HK-2 (cell line): ENCODE data around the gene WWC2.

ENCODE experiments used
- DNase-seq: peaks from one replicate; pipeline ENCODE4 v3.0.0-alpha.2; 2018; ENCODE audit not compliant: unreplicated experiment

Gene WWC2

DNA sequence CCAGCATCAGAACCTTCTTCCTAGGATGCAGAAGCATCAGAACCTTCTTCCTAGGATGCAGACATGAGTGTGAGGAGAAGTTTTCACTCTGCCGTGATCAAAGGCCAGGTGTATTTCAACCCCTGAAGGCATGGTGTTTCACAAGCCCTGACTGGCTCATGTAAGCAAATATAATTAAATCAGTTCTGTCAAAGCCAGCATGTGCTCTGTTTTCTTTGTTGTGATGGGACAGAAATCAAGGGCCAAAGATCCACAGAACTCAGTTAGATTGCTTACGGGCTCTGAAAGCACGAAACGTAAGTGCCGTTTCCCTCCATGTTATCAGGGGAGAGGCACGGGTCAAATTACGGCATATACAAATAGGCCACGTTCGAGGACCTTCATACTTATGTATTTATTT is 255.2 kb downstream of the WWC2 start:
- DNase-seq = no peak

DNA sequence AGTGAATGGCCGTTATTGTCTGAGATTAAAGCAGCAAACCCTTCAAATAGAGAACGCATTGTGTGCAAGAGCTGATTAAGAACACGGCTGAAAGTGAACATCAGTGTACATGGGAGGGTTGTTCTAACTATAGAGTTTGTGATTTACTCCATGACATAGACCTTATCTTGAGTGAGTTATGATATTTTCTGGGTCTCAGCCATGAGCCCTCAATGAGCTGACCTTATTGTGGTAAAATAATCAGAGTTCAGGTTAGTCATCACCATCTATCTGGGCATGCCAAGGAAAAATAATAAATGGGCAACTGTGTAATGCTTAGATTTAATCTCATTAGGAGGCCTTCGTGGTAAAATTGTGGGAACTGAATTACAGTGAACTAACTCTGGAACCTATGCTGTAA is 256.3 kb downstream of the WWC2 start:
- DNase-seq = no peak

- DNase-seq = no peak
Measured at GRCh38 chr4:183356173-183356830, 257.2 kb downstream of the WWC2 start.

GRCh38 chr4:183356931-183357675 is 258.0 kb downstream of the WWC2 start:
- DNase-seq = no peak

GRCh38 chr4:183358215-183358755 is 259.2 kb downstream of the WWC2 start:
- no peak for DNase-seq

DNA sequence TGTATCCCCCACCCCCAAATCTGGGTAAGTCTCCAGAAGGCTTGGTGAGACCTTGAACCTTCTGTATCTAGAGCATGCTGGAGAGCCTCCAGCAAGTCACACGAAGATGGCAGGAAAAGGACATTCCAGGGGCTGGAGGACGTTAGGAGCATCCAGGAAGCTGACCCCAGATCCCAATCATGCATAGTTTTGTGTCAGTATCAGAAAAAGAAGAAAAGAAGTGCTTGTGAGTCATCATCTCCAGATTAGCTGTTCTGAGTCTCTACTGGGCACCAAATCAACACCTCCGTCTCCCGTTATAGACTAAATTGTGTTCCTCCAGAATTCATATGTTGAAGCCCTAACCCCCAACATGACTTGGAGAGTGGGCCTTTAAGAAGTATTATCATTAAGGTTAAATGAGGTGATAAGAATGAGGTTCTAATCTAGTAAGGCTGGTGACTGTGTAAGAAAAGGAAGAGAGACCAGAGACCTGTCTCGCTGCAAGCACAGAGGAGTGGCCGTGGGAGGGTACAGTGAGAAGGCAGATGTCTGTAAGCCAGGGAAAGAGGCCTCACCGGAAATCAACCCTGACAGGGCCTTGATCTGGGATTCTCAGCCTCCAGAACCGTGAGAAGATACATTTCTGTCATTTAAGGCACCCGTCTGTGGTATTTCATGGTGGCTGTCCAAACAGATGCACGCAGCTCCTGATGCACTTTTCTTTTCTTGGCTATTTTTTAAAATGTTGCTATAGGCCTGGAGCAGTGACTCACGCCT is 261.3 kb downstream of the WWC2 start:
- no peak for DNase-seq

GRCh38 chr4:183362036-183362435 is 263.0 kb downstream of the WWC2 start:
- no peak for DNase-seq

DNA sequence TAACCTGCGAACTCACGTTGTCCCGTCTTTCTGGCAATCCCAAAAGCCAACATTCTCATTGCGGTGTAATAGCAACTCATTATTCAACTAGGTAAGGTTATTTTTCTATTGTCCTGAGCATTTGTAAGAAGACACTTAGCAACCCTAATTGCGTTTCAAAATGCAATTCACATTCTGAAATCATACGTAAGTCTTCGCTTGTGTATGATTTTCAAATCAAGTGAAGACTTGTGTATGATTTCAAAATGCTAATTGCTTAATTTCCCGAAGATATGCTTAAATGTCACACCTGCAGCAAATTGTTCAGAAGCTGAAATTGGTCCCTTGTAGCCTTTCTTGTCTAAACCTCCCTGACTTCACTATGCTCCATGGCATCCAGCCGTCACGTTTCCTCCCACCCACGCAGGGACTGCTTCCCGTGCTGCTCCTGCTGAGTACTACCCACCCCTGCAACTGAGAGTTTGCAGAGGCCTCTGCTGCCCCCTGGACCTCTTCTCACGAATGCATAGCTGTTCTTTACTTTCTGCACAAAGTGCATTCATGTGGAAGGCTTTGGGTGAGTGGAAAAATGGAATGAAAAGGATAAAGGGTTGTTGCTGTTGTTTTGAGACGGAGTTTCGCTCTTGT is 264.0 kb downstream of the WWC2 start:
- DNase-seq = no peak

GRCh38 chr4:183364025-183364424 is 265.0 kb downstream of the WWC2 start:
- DNase-seq = no peak

- DNase-seq = no peak
Measured at GRCh38 chr4:183366206-183366835, 267.3 kb downstream of the WWC2 start.

- no peak for DNase-seq
Measured at GRCh38 chr4:183369073-183369472, 270.0 kb downstream of the WWC2 start.
